Kidney (tissue), 14 donors: Measurements from ENCODE around the gene P2RX2. TPM values are rescaled to one million over a fixed set of nuclear protein-coding genes. Genes with fewer than 3 reads are reported as not detected.

ENCODE experiments used
- DNase-seq, 5 donors: peaks; one replicate each; pipeline ENCODE4 v3.0.0-alpha.2; 2013 to 2020
- FAIRE-seq: peaks from 2 replicates; lab custom pipeline; 2012; peaks lifted over from hg19 to GRCh38; lab: Jason Lieb, UNC
- H3K27ac ChIP-seq, 2 donors: one replicate each; pipeline ENCODE4 v1.7.0; 2013; ENCODE audit warnings: low read depth in 2 of 2, low read length in 2 of 2, inconsistent platforms in 1 of 2
- H3K27me3 ChIP-seq: one replicate; pipeline ENCODE4 v1.7.1; 2013; ENCODE audit warnings: low read length, inconsistent platforms; ENCODE audit not compliant: control insufficient read depth, insufficient read depth
- H3K36me3 ChIP-seq, 3 donors: one replicate each; pipeline versions ENCODE4 v1.7.0 to v1.7.1; 2013; ENCODE audit warnings: low read length in 3 of 3, control low read depth in 1 of 3, inconsistent platforms in 1 of 3; ENCODE audit not compliant: insufficient read depth in 3 of 3, control insufficient read depth in 2 of 3
- H3K4me1 ChIP-seq, 3 donors: one replicate each; pipeline versions ENCODE4 v1.7.0 to v1.7.1; 2013; ENCODE audit warnings: low read length in 3 of 3, inconsistent platforms in 1 of 3, low read depth in 1 of 3; ENCODE audit not compliant: control insufficient read depth in 2 of 3, insufficient read depth in 2 of 3
- H3K4me3 ChIP-seq, 3 donors: one replicate each; pipeline versions ENCODE4 v1.7.0 to v1.8.1; 2013; ENCODE audit warnings: low read length in 3 of 3, control low read depth in 1 of 3, inconsistent platforms in 1 of 3
- H3K9ac ChIP-seq, 3 donors: one replicate each; pipeline versions ENCODE4 v1.7.0 to v1.7.1; 2013; ENCODE audit warnings: low read length in 3 of 3, control low read depth in 1 of 3, inconsistent platforms in 1 of 3
- H3K9me3 ChIP-seq, 3 donors: one replicate each; pipeline versions ENCODE4 v1.7.0 to v1.7.1; 2013; ENCODE audit warnings: low read length in 3 of 3, control low read depth in 1 of 3, inconsistent platforms in 1 of 3; ENCODE audit not compliant: control insufficient read depth in 2 of 3, insufficient read depth in 1 of 3
- intact Hi-C: fragments of 100-400 bp; cut with DNase I; formaldehyde crosslinking; loops from one replicate; pipeline ENCODE4 v1.11.1; 2022
- polyA plus RNA-seq: library from polyadenylated mRNA; stranded (reverse); fragments of 350-450 nt; fragmentation: Illumina TruSeq; extraction: RNeasy Lipid Tissue Mini Kit (QIAGEN cat#74804); gene quantifications from one replicate; pipeline ENCODE4 v1.2.3, GENCODE V29; 2014; ENCODE audit warnings: low read depth, low replicate concordance; ENCODE audit not compliant: insufficient read depth
- total RNA-seq: library from RNA; stranded (reverse); fragmentation: NEBNext Ultra II Directional; extraction: Animal tissue kit (Norgen Biotek cat#: 25700); gene quantifications from one replicate; pipeline ENCODE4 v1.2.1, GENCODE V29; 2021
- TF ChIP-seq, protein P1 (sequence below): IDR thresholded peaks from 3 replicates; pipeline ENCODE4 v1.5.1; 2012; ENCODE audit warnings: mild to moderate bottlenecking, moderate library complexity, borderline replicate concordance; ENCODE audit not compliant: insufficient read depth; ENCODE audit errors: extremely low read depth
- donor health status: control.
- donor health status: control.
- donor health status: control.
- donor health status: control.
- donor health status: control.
- donor health status: DM: yes; HTN: yes; CAD: no.
- donor health status: Normal renal cell carcinoma (clear cell type).

Gene P2RX2
- total and polyA plus RNA-seq, 2 donors from 2014 or later: 0.19 to 0.37 TPM

DNA sequence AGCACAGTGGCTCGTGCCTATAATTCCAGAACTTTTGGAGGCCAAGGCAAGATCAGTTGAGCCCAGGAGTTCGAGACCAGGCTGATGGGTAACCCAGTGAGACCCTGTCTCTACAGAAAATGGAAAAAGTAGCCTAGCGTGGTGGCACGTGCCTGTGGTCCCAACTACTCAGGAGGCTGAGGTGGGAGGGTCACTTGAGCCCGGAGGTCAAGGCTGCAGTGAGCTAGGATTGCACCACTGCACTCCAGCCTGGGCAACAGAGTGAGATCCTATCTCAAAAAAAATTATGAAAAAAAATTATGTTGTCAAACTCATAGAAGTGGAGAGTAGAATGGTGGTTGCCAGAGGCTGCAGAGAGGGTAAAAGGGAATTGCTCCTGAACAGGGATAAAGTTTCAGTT lies 4.5 kb upstream of the P2RX2 start:
- no peaks in the 10 kb centered on the region for H3K36me3 ChIP-seq
- H3K27ac ChIP-seq: no peak overlapping the region
- DNase-seq (no peak), FAIRE-seq (no peak)
- H3K4me1 ChIP-seq: no peaks in the 10 kb centered on the region
- peaks cover 0 to 14% (median 0%) of the 10 kb centered on the region in 3 donors for H3K9me3 ChIP-seq
- TF ChIP-seq, protein P1, sequence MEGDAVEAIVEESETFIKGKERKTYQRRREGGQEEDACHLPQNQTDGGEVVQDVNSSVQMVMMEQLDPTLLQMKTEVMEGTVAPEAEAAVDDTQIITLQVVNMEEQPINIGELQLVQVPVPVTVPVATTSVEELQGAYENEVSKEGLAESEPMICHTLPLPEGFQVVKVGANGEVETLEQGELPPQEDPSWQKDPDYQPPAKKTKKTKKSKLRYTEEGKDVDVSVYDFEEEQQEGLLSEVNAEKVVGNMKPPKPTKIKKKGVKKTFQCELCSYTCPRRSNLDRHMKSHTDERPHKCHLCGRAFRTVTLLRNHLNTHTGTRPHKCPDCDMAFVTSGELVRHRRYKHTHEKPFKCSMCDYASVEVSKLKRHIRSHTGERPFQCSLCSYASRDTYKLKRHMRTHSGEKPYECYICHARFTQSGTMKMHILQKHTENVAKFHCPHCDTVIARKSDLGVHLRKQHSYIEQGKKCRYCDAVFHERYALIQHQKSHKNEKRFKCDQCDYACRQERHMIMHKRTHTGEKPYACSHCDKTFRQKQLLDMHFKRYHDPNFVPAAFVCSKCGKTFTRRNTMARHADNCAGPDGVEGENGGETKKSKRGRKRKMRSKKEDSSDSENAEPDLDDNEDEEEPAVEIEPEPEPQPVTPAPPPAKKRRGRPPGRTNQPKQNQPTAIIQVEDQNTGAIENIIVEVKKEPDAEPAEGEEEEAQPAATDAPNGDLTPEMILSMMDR: no peak
- H3K4me3 ChIP-seq: no peak overlapping the region
- no peak overlapping the region for H3K9ac ChIP-seq
- H3K27me3 ChIP-seq: peaks cover 9% of the 10 kb centered on the region
- intact Hi-C loops: loop anchor here (10.0 kb wide), 1 partner anchor 199 kb away; no protein-coding TSS in a partner anchor

DNA sequence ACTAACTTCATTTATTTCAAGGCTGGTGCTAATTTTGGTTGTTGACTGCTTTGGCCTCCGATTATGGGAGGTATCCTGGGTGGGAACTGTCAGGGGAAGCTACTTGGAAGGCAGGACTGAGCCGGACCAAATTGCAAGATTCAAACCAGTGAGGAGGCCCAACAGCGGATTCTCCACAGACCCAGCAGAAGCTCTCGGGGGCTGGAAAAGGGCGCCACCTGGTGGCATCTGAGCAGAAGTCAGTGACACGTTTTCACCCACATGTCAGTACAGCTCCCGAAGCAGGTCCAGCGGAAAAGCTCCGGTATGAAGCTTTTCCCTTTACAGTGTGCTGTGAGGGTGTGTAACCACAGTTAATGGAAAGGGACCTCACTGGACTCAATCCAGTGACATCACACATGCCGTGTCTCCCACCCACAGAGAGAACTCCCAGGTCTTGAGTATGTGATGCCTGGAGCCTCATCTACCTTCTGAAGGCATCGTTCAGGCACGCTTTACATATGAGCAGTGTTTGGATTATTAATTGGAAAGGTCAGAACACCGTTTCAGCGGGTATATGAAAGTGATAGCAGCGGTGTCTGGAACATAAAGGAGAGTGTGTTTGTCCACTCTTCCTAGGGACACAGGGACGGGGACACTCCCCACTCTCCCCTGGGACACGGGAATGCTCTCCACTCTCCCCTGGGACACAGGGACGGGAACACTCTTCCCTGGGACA lies 3.6 kb upstream of the P2RX2 start:
- H3K27me3 ChIP-seq: peaks cover 9% of the 10 kb centered on the region
- TF ChIP-seq, protein P1: peak; percentile 86
- no peak overlapping the region for H3K27ac ChIP-seq
- intact Hi-C loops: loop anchor here (10.0 kb wide), 1 partner anchor 200 kb away; no protein-coding TSS in a partner anchor
- DNase-seq: peak; percentile 87 to 93 (median 89)
- H3K4me1 ChIP-seq: no peaks in the 10 kb centered on the region
- no peak overlapping the region for H3K4me3 ChIP-seq
- FAIRE-seq: no peak
- H3K36me3 ChIP-seq: no peaks in the 10 kb centered on the region
- no peak overlapping the region for H3K9ac ChIP-seq
- peaks cover 0 to 14% (median 0%) of the 10 kb centered on the region in 3 donors for H3K9me3 ChIP-seq

DNA sequence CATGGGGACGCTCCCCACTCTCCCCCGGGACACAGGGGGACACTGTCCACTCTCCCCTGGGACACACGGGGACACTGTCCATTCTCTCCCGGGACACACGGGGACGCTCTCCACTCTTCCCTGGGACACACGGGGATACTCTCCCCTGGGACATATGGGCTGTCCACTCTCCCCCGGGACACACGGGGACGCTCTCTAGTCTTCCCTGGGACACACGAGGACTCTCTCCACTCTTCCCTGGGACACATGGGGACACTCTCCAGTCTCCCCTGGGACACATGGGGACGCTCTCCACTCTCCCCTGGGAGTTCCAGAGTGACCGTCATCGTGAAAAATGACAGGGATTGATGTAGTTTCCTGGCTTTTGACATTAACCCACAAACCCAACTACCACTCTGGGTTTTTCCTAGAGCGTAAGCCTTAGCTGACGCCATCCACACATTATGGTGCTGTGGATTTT lies 3.0 kb upstream of the P2RX2 start:
- TF ChIP-seq, protein P1: no peak
- FAIRE-seq (no peak), DNase-seq (peak in 1 of 5 donors; percentile 37)
- no peak overlapping the region for H3K27ac ChIP-seq
- intact Hi-C loops: loop anchor here (10.0 kb wide), 1 partner anchor 201 kb away; no protein-coding TSS in a partner anchor
- peaks cover 0 to 14% (median 0%) of the 10 kb centered on the region in 3 donors for H3K9me3 ChIP-seq
- H3K4me1 ChIP-seq: no peaks in the 10 kb centered on the region
- no peaks in the 10 kb centered on the region for H3K36me3 ChIP-seq
- no peak overlapping the region for H3K9ac ChIP-seq
- no peak overlapping the region for H3K4me3 ChIP-seq
- H3K27me3 ChIP-seq: peaks cover 9% of the 10 kb centered on the region
